Keratinocyte (primary cell): ENCODE results near the gene NFYA. TPM values are rescaled to one million over a fixed set of nuclear protein-coding genes. Genes with fewer than 3 reads are reported as not detected.

ENCODE experiments used
- DNase-seq: peaks from one replicate; pipeline ENCODE4 v3.0.0-alpha.2; 2011; ENCODE audit warnings: low read depth, missing footprints, low spot score
- FAIRE-seq: peaks from 2 replicates; lab custom pipeline; 2011; peaks lifted over from hg19 to GRCh38; lab: Jason Lieb, UNC
- H2AFZ ChIP-seq: 2 replicates; pipeline ENCODE4 v1.6.0; 2012; ENCODE audit warnings: low read length, control low read depth, inconsistent platforms; ENCODE audit not compliant: control insufficient read depth
- H3K27ac ChIP-seq: 2 replicates; pipeline ENCODE4 v1.5.1; 2011; ENCODE audit warnings: low read length; ENCODE audit not compliant: control insufficient read depth, insufficient read depth
- H3K27me3 ChIP-seq: 3 replicates; pipeline ENCODE4 v1.6.0; 2011; ENCODE audit warnings: low read length; ENCODE audit not compliant: control insufficient read depth, insufficient read depth; ENCODE audit errors: extremely low read depth
- H3K36me3 ChIP-seq, 2 experiments: 2 replicates in 1 of 2; 3 replicates in 1 of 2; pipeline ENCODE4 v1.5.1; 2011; ENCODE audit warnings: low read length in 2 of 2, mild to moderate bottlenecking in 1 of 2; ENCODE audit not compliant: control insufficient read depth in 2 of 2, insufficient read depth in 2 of 2; ENCODE audit errors: extremely low read depth in 1 of 2
- H3K4me1 ChIP-seq: 3 replicates; pipeline ENCODE4 v1.5.1; 2011; ENCODE audit warnings: low read length; ENCODE audit not compliant: control insufficient read depth, insufficient read depth; ENCODE audit errors: extremely low read depth
- H3K4me2 ChIP-seq: 3 replicates; pipeline ENCODE4 v1.6.0; 2011; ENCODE audit warnings: low read depth, low read length; ENCODE audit not compliant: control insufficient read depth, insufficient read depth; ENCODE audit errors: extremely low read depth
- H3K4me3 ChIP-seq, 3 experiments: fragments of 200-600 bp in 1 of 3; sonication (generic) in 1 of 3; 2 replicates in 2 of 3; 3 replicates in 1 of 3; pipeline ENCODE4 v1.5.1; 2011 to 2016; ENCODE audit warnings: low read length in 3 of 3, mild to moderate bottlenecking in 3 of 3, control low read depth in 2 of 3, inconsistent platforms in 1 of 3, low read depth in 1 of 3, mixed read lengths in 1 of 3, mixed run types in 1 of 3, moderate library complexity in 1 of 3; ENCODE audit not compliant: control insufficient read depth in 2 of 3, insufficient read depth in 2 of 3; ENCODE audit errors: extremely low read depth in 1 of 3
- H3K79me2 ChIP-seq: 2 replicates; pipeline ENCODE4 v1.6.0; 2012; ENCODE audit warnings: low read length; ENCODE audit not compliant: control insufficient read depth, insufficient read depth
- H3K9ac ChIP-seq: 3 replicates; pipeline ENCODE4 v1.6.0; 2011; ENCODE audit warnings: low read length; ENCODE audit not compliant: control insufficient read depth, insufficient read depth; ENCODE audit errors: extremely low read depth
- H3K9me1 ChIP-seq: 3 replicates; pipeline ENCODE4 v1.6.0; 2011; ENCODE audit warnings: low read length; ENCODE audit not compliant: control insufficient read depth, insufficient read depth; ENCODE audit errors: extremely low read depth
- H3K9me3 ChIP-seq: 2 replicates; pipeline ENCODE4 v1.5.1; 2012; ENCODE audit warnings: low read depth, low read length; ENCODE audit not compliant: control insufficient read depth
- H4K20me1 ChIP-seq: 3 replicates; pipeline ENCODE4 v1.6.0; 2011; ENCODE audit warnings: low read length; ENCODE audit not compliant: control insufficient read depth, insufficient read depth; ENCODE audit errors: extremely low read depth
- CTCF ChIP-seq, 3 experiments: IDR thresholded peaks in 1 of 3; conservative IDR thresholded peaks in 1 of 3; optimal IDR thresholded peaks in 1 of 3; 2 replicates in 2 of 3; 3 replicates in 1 of 3; pipeline versions ENCODE3 to v1.5.1; 2011; ENCODE audit warnings: low read length in 3 of 3, mild to moderate bottlenecking in 3 of 3, moderate library complexity in 2 of 3, control low read depth in 1 of 3, inconsistent platforms in 1 of 3; ENCODE audit not compliant: insufficient read depth in 2 of 3; ENCODE audit errors: extremely low read depth in 1 of 3
- EZH2 ChIP-seq: IDR thresholded peaks from one replicate; pipeline ENCODE4 v1.6.1; 2012; ENCODE audit warnings: inconsistent platforms, mild to moderate bottlenecking, low read length, moderate library complexity
- dilution Hi-C: fragments of 300-500 bp; cut with MboI; formaldehyde crosslinking; loops from one replicate; pipeline ENCODE4 v1.7.0; 2020; ENCODE audit warnings: low sequenced_read_pairs; ENCODE audit not compliant: extremely low pct_ligation_motif_present
- polyA plus RNA-seq, 5 experiments: library from polyadenylated mRNA; depleted of rRNA in 3 of 5; stranded (reverse) in 3 of 5; stranded (forward) in 1 of 5; unstranded in 1 of 5; fragments of >200 nt; gene quantifications; 1 replicate in 1 of 5; 2 replicates in 3 of 5; 3 replicates in 1 of 5; pipeline versions ENCODE4 v1.2.1 to v1.2.3, GENCODE V29; 2011 to 2012; ENCODE audit warnings: missing spikeins in 2 of 5, low read depth in 1 of 5, low replicate concordance in 1 of 5

NFYA gene
- polyA plus RNA-seq, 1 donor (not counting 4 experiments of a cell fraction or from before 2014, with no cell fraction given), result 17.1 TPM

- H3K4me2 ChIP-seq, result no peak overlapping the region
- no peak overlapping the region for H3K27ac ChIP-seq
- no peak overlapping the region for H2AFZ ChIP-seq
- H3K9me1 ChIP-seq, result no peaks in the 10 kb centered on the region
- H3K4me1 ChIP-seq, result peaks cover 11% of the 10 kb centered on the region
- peaks cover 12 to 17% of the 10 kb centered on the region in 2 experiments for H3K36me3 ChIP-seq
- FAIRE-seq, result no peak
- H3K79me2 ChIP-seq, result peaks cover 74% of the 10 kb centered on the region
- H3K9ac ChIP-seq, result no peak overlapping the region
- no peaks in the 10 kb centered on the region for H3K9me3 ChIP-seq
- H3K27me3 ChIP-seq, result no peaks in the 10 kb centered on the region
- TF ChIP-seq EZH2 (no peak), CTCF (optimal IDR thresholded peaks at IDR 0.05 in 1 of 3, IDR thresholded peaks at IDR 0.05 in 1 of 3, conservative IDR thresholded peaks at IDR 0.05 in 1 of 3; ENCODE audit: extremely low read depth in 1 of 3, insufficient read depth in 2 of 3, low read length in 3 of 3) (no peak)
- no peaks in the 10 kb centered on the region for H4K20me1 ChIP-seq
- H3K4me3 ChIP-seq, result no peak overlapping the region
- dilution Hi-C loops, result loop anchor here (25.0 kb wide), 1 partner anchor 109 kb away; no protein-coding TSS in a partner anchor
- no peak for DNase-seq
Measured at GRCh38 chr6:41078101-41078500, 5.3 kb downstream of the NFYA start.

GRCh38 chr6:41079080-41079479 is 6.3 kb downstream of the NFYA start:
- TF ChIP-seq EZH2, result no peak
- TF ChIP-seq CTCF (optimal IDR thresholded peaks at IDR 0.05 in 1 of 3, IDR thresholded peaks at IDR 0.05 in 1 of 3, conservative IDR thresholded peaks at IDR 0.05 in 1 of 3; ENCODE audit: extremely low read depth in 1 of 3, insufficient read depth in 2 of 3, low read length in 3 of 3), result no peak
- H3K4me2 ChIP-seq, result no peak overlapping the region
- peaks cover 11% of the 10 kb centered on the region for H3K4me1 ChIP-seq
- no peak overlapping the region for H3K4me3 ChIP-seq
- H3K79me2 ChIP-seq, result peaks cover 69% of the 10 kb centered on the region
- H2AFZ ChIP-seq, result no peak overlapping the region
- H3K27me3 ChIP-seq, result no peaks in the 10 kb centered on the region
- no peaks in the 10 kb centered on the region for H4K20me1 ChIP-seq
- FAIRE-seq, result peak; percentile 9
- no peak for DNase-seq
- dilution Hi-C loops, result loop anchor here (25.0 kb wide), 1 partner anchor 108 kb away; no protein-coding TSS in a partner anchor
- no peaks in the 10 kb centered on the region for H3K9me3 ChIP-seq
- H3K36me3 ChIP-seq, result peaks cover 14 to 17% of the 10 kb centered on the region in 2 experiments
- no peak overlapping the region for H3K27ac ChIP-seq
- H3K9ac ChIP-seq, result no peak overlapping the region
- H3K9me1 ChIP-seq, result no peaks in the 10 kb centered on the region
